IMR-90 (cell line): ENCODE data around the gene TRIM44.

Experiments
- CTCF ChIP-seq: conservative IDR thresholded peaks from 2 replicates; pipeline ENCODE4 v1.5.1; 2012; ENCODE audit warnings: mild to moderate bottlenecking, low read depth, low read length, improper control_type of control experiment
- MAZ ChIP-seq: IDR thresholded peaks from 2 replicates; pipeline ENCODE4 v1.6.1; 2012; ENCODE audit warnings: low read depth, mild to moderate bottlenecking, low read length, improper control_type of control experiment, moderate library complexity, borderline replicate concordance
- POLR2A ChIP-seq: IDR thresholded peaks from 2 replicates; pipeline ENCODE4 v1.6.1; 2012; ENCODE audit warnings: mild to moderate bottlenecking, low read depth, low read length
- SMC3 ChIP-seq: fragments of 150-350 bp; IDR thresholded peaks from 2 replicates; pipeline ENCODE4 v1.6.1; 2016; ENCODE audit warnings: low read depth, mild to moderate bottlenecking, antibody characterized with exemption, low read length, moderate library complexity
- USF2 ChIP-seq: fragments of 150-350 bp; IDR thresholded peaks from 2 replicates; pipeline ENCODE4 v1.6.1; 2017; ENCODE audit warnings: mild to moderate bottlenecking, antibody characterized with exemption, low read length, low read depth

GRCh38 chr11:35815556-35816315 lies 153.2 kb downstream of the TRIM44 start:
- TF ChIP-seq CTCF (no peak), POLR2A (no peak), USF2 (no peak), SMC3 (no peak), MAZ (no peak)
